Trophoblast cell (in vitro differentiated cells and primary cell): ENCODE data around the gene SDS.

Experiments used
- DNase-seq, 2 donors: peaks; one replicate each; pipeline ENCODE4 v3.0.0-alpha.2; 2016
- H2AFZ ChIP-seq: 2 replicates; pipeline ENCODE4 v1.6.1; 2013; ENCODE audit warnings: low read length, moderate library complexity, mild to moderate bottlenecking; ENCODE audit not compliant: insufficient read depth, poor library complexity
- H2AK5ac ChIP-seq: 2 replicates; pipeline ENCODE4 v1.6.1; 2013; ENCODE audit warnings: mild to moderate bottlenecking, low read length
- H2BK120ac ChIP-seq: 2 replicates; pipeline ENCODE4 v1.6.1; 2013; ENCODE audit warnings: low read length, mild to moderate bottlenecking, moderate library complexity; ENCODE audit not compliant: insufficient read depth, poor library complexity
- H2BK12ac ChIP-seq: 2 replicates; pipeline ENCODE4 v1.6.1; 2013; ENCODE audit warnings: mild to moderate bottlenecking, low read length, moderate library complexity
- H2BK5ac ChIP-seq: 2 replicates; pipeline ENCODE4 v1.6.1; 2013; ENCODE audit warnings: low read length, low read depth, moderate library complexity, mild to moderate bottlenecking; ENCODE audit not compliant: poor library complexity
- H3K14ac ChIP-seq: 2 replicates; pipeline ENCODE4 v1.6.1; 2013; ENCODE audit warnings: mild to moderate bottlenecking, low read length
- H3K18ac ChIP-seq: 2 replicates; pipeline ENCODE4 v1.6.1; 2013; ENCODE audit warnings: mild to moderate bottlenecking, low read length
- H3K23ac ChIP-seq: 2 replicates; pipeline ENCODE4 v1.6.1; 2013; ENCODE audit warnings: low read length
- H3K27ac ChIP-seq: 2 replicates; pipeline ENCODE4 v1.5.1; 2013; ENCODE audit warnings: low read depth, mild to moderate bottlenecking, inconsistent platforms, low read length, moderate library complexity
- H3K27me3 ChIP-seq: 2 replicates; pipeline ENCODE4 v1.6.1; 2013; ENCODE audit warnings: inconsistent platforms, mild to moderate bottlenecking, low read length, moderate library complexity; ENCODE audit not compliant: insufficient read depth
- H3K36me3 ChIP-seq, 2 experiments: 1 replicate in 1 of 2; 2 replicates in 1 of 2; pipeline ENCODE4 v1.6.1; 2013; ENCODE audit warnings: low read length in 2 of 2, mild to moderate bottlenecking in 2 of 2, moderate library complexity in 1 of 2; ENCODE audit not compliant: insufficient read depth in 2 of 2, control insufficient read depth in 1 of 2
- H3K4ac ChIP-seq: 2 replicates; pipeline ENCODE4 v1.6.1; 2013; ENCODE audit warnings: low read depth, mild to moderate bottlenecking, low read length, moderate library complexity
- H3K4me1 ChIP-seq, 2 experiments: 1 replicate in 1 of 2; 2 replicates in 1 of 2; pipeline ENCODE4 v1.6.1; 2013; ENCODE audit warnings: low read length in 2 of 2, mild to moderate bottlenecking in 2 of 2, moderate library complexity in 1 of 2; ENCODE audit not compliant: insufficient read depth in 2 of 2, control insufficient read depth in 1 of 2
- H3K4me2 ChIP-seq: 2 replicates; pipeline ENCODE4 v1.6.1; 2013; ENCODE audit warnings: inconsistent platforms, mild to moderate bottlenecking, low read length, moderate library complexity
- H3K4me3 ChIP-seq: 2 replicates; pipeline ENCODE4 v1.5.1; 2013; ENCODE audit warnings: mild to moderate bottlenecking, low read depth, low read length, inconsistent platforms
- H3K79me1 ChIP-seq: one replicate; pipeline ENCODE4 v1.6.1; 2013; ENCODE audit warnings: low read length
- H3K79me2 ChIP-seq: 2 replicates; pipeline ENCODE4 v1.6.1; 2013; ENCODE audit warnings: low read length, mild to moderate bottlenecking; ENCODE audit not compliant: control insufficient read depth, insufficient read depth, poor library complexity
- H3K9ac ChIP-seq: 2 replicates; pipeline ENCODE4 v1.6.1; 2013; ENCODE audit warnings: mild to moderate bottlenecking, low read length
- H3K9me3 ChIP-seq: 2 replicates; pipeline ENCODE4 v1.6.1; 2013; ENCODE audit warnings: low read depth, mild to moderate bottlenecking, control low read depth, inconsistent platforms, low read length; ENCODE audit not compliant: insufficient read depth
- H4K12ac ChIP-seq: 2 replicates; pipeline ENCODE4 v1.6.1; 2013; ENCODE audit warnings: low read depth, mild to moderate bottlenecking, low read length, moderate library complexity
- H4K8ac ChIP-seq: 2 replicates; pipeline ENCODE4 v1.6.1; 2013; ENCODE audit warnings: low read depth, mild to moderate bottlenecking, low read length, moderate library complexity
- H4K91ac ChIP-seq: one replicate; pipeline ENCODE4 v1.6.1; 2013; ENCODE audit warnings: low read depth, mild to moderate bottlenecking, low read length, moderate library complexity
- WGBS: extraction: QIAGEN DNeasy Blood & Tissue Kit; methylation state at CpG from one replicate; pipeline ENCODE4 v1.1.7; 2013; ENCODE audit warnings: missing lambda C conversion rate; ENCODE audit not compliant: insufficient read length, insufficient coverage; ENCODE audit errors: extremely low coverage; 5-methylcytosine and 5-hydroxymethylcytosine counted together

SDS gene

GRCh38 chr12:113385282-113385882, 18.3 kb downstream of the SDS start:
- Histone ChIP-seq H4K8ac (no peak overlapping the region), H2AK5ac (no peak overlapping the region), H3K4ac (no peak overlapping the region), H2AFZ (no peak overlapping the region), H3K27ac (no peak overlapping the region), H2BK120ac (no peak overlapping the region), H3K4me2 (no peak overlapping the region), H3K79me2 (no peaks in the 10 kb centered on the region), H3K4me3 (no peak overlapping the region), H4K91ac (no peak overlapping the region), H3K14ac (no peak overlapping the region), H2BK5ac (no peak overlapping the region), H3K18ac (no peak overlapping the region), H3K27me3 (no peaks in the 10 kb centered on the region), H3K9me3 (peaks cover 4% of the 10 kb centered on the region), H2BK12ac (no peak overlapping the region), H3K79me1 (no peaks in the 10 kb centered on the region), H3K9ac (no peak overlapping the region), H3K4me1 (no peaks in the 10 kb centered on the region), H3K36me3 (peaks cover 22 to 36% of the 10 kb centered on the region in 2 experiments), H4K12ac (no peak overlapping the region), H3K23ac (no peak overlapping the region)
- WGBS, result no CpG with 5 or more reads among the region's 6 CpGs
- DNase-seq, result no peak

- Histone ChIP-seq H2AFZ (no peak overlapping the region), H3K9ac (no peak overlapping the region), H3K4me1 (no peaks in the 10 kb centered on the region), H3K79me2 (no peaks in the 10 kb centered on the region), H4K91ac (no peak overlapping the region), H3K79me1 (no peaks in the 10 kb centered on the region), H2BK12ac (no peak overlapping the region), H3K4me3 (no peak overlapping the region), H2AK5ac (no peak overlapping the region), H3K36me3 (peaks cover 22 to 36% of the 10 kb centered on the region in 2 experiments), H3K14ac (no peak overlapping the region), H3K18ac (no peak overlapping the region), H3K4me2 (no peak overlapping the region), H4K12ac (no peak overlapping the region), H3K4ac (no peak overlapping the region), H2BK120ac (no peak overlapping the region), H3K27me3 (no peaks in the 10 kb centered on the region), H3K23ac (no peak overlapping the region), H4K8ac (no peak overlapping the region), H2BK5ac (no peak overlapping the region), H3K27ac (no peak overlapping the region), H3K9me3 (peaks cover 4% of the 10 kb centered on the region)
- WGBS, result no CpG with 5 or more reads among the region's 14 CpGs
- DNase-seq, result no peak
Observed at GRCh38 chr12:113384778-113385177, 18.9 kb downstream of the SDS start.

GRCh38 chr12:113382206-113382605, 21.5 kb downstream of the SDS start:
- Histone ChIP-seq H3K27ac (no peak overlapping the region), H2AFZ (no peak overlapping the region), H3K79me2 (no peaks in the 10 kb centered on the region), H2AK5ac (no peak overlapping the region), H3K18ac (no peak overlapping the region), H2BK12ac (no peak overlapping the region), H3K4ac (no peak overlapping the region), H4K12ac (no peak overlapping the region), H3K4me1 (no peaks in the 10 kb centered on the region), H3K4me3 (no peak overlapping the region), H3K79me1 (no peaks in the 10 kb centered on the region), H3K36me3 (peaks cover 14 to 24% of the 10 kb centered on the region in 2 experiments), H3K4me2 (no peak overlapping the region), H3K9me3 (peaks cover 3% of the 10 kb centered on the region), H2BK5ac (no peak overlapping the region), H4K8ac (no peak overlapping the region), H3K27me3 (no peaks in the 10 kb centered on the region), H2BK120ac (no peak overlapping the region), H3K9ac (no peak overlapping the region), H3K23ac (no peak overlapping the region), H4K91ac (no peak overlapping the region), H3K14ac (no peak overlapping the region)
- WGBS, result no CpG with 5 or more reads among the region's 4 CpGs
- DNase-seq, result peak; percentile 81 to 96

GRCh38 chr12:113381220-113381619, 22.5 kb downstream of the SDS start:
- Histone ChIP-seq H4K91ac (no peak overlapping the region), H2BK12ac (no peak overlapping the region), H3K14ac (no peak overlapping the region), H2BK120ac (no peak overlapping the region), H2AFZ (no peak overlapping the region), H3K27me3 (no peaks in the 10 kb centered on the region), H3K4me1 (no peaks in the 10 kb centered on the region), H3K36me3 (peaks cover 16 to 21% of the 10 kb centered on the region in 2 experiments), H3K27ac (no peak overlapping the region), H4K8ac (no peak overlapping the region), H3K4me2 (no peak overlapping the region), H3K18ac (no peak overlapping the region), H3K4ac (no peak overlapping the region), H3K4me3 (no peak overlapping the region), H3K79me2 (no peaks in the 10 kb centered on the region), H2BK5ac (no peak overlapping the region), H3K23ac (no peak overlapping the region), H4K12ac (no peak overlapping the region), H2AK5ac (no peak overlapping the region), H3K79me1 (no peaks in the 10 kb centered on the region), H3K9me3 (peaks cover 3% of the 10 kb centered on the region), H3K9ac (no peak overlapping the region)
- no peak for DNase-seq
- no CpG with 5 or more reads among the region's 11 CpGs for WGBS
